HCT116 (cell line): ENCODE data around the gene CAV1. TPM values are rescaled to one million over a fixed set of nuclear protein-coding genes. Genes with fewer than 3 reads are reported as not detected.

ENCODE experiments used
- ATAC-seq: fragments of 200-7000 bp; cut with Tn5 transposase; 2 replicates; pipeline ENCODE4 v1.9.1; 2020; ENCODE audit warnings: mild to moderate bottlenecking, moderate library complexity
- BruUV-seq: library from RNA; stranded (reverse); fragments of 400-500 nt; replicated peaks from 2 replicates; lab custom pipeline; 2021; lab: Mats Ljungman, UMichigan
- CTCF ChIA-PET: fragments of 300-600 bp; sonication (Branson Sonifier 250); formaldehyde crosslinking; loops from one replicate; lab custom pipeline; 2021; ENCODE audit warnings: antibody characterized with exemption; lab: Charles Lee
- POLR2A ChIA-PET: fragments of 300-600, 350-600 bp; sonication (Branson Sonifier 250); formaldehyde crosslinking; loops from one replicate; lab custom pipeline; 2021; ENCODE audit warnings: antibody characterized with exemption; lab: Charles Lee
- RAD21 ChIA-PET, 2 experiments: fragments of 300-600 bp; sonication (Branson Sonifier 250); formaldehyde crosslinking; loops; one replicate each; lab custom pipeline; 2023; ENCODE audit warnings: low total read pairs in 2 of 2; ENCODE audit not compliant: uncharacterized antibody in 2 of 2, unreplicated experiment in 2 of 2, low non-redundant PET in 1 of 2; lab: Charles Lee
- DNase-seq: peaks from one replicate; pipeline ENCODE4 v3.0.0-alpha.2; 2010; ENCODE audit warnings: low read depth, low spot score
- H2AFZ ChIP-seq: fragments of 200-600 bp; shearing (Covaris generic), sonication (generic); 2 replicates; pipeline ENCODE4 v1.6.1; 2017; ENCODE audit warnings: low read depth, mixed run types, mixed read lengths, antibody characterized with exemption, low read length; ENCODE audit not compliant: poor library complexity, severe bottlenecking
- H3K27ac ChIP-seq: 2 replicates; pipeline ENCODE4 v1.5.1; 2012; ENCODE audit warnings: low read depth, low read length
- H3K27me3 ChIP-seq: fragments of 200-600 bp; sonication (generic); 2 replicates; pipeline ENCODE4 v1.6.1; 2016; ENCODE audit warnings: mixed run types, low read length, mixed read lengths; ENCODE audit not compliant: insufficient read depth
- H3K36me3 ChIP-seq, 2 experiments: fragments of 200-500 bp in 1 of 2; fragments of 200-600 bp in 1 of 2; sonication (Bioruptor generic) in 1 of 2; sonication (generic) in 1 of 2; 2 replicates each; pipeline versions ENCODE4 v1.5.1 to v1.6.1; 2014 to 2016; ENCODE audit warnings: low read length in 2 of 2, inconsistent platforms in 1 of 2, mixed read lengths in 1 of 2, mixed run types in 1 of 2; ENCODE audit not compliant: insufficient read depth in 2 of 2, control insufficient read depth in 1 of 2
- H3K4me1 ChIP-seq, 2 experiments: fragments of 200-600 bp in 1 of 2; sonication (generic) in 1 of 2; 2 replicates each; pipeline versions ENCODE4 v1.5.1 to v1.6.1; 2012 to 2017; ENCODE audit warnings: low read length in 2 of 2, inconsistent platforms in 1 of 2, mild to moderate bottlenecking in 1 of 2, mixed read lengths in 1 of 2, mixed run types in 1 of 2, moderate library complexity in 1 of 2; ENCODE audit not compliant: insufficient read depth in 2 of 2, control insufficient read depth in 1 of 2
- H3K4me2 ChIP-seq: fragments of 200-600 bp; sonication (generic); 2 replicates; pipeline ENCODE4 v1.6.1; 2017; ENCODE audit warnings: mixed run types, low read length, mixed read lengths
- H3K4me3 ChIP-seq, 2 experiments: fragments of 200-600 bp in 1 of 2; sonication (generic) in 1 of 2; replicated peaks in 1 of 2; 2 replicates each; pipeline ENCODE4 v1.5.1; 2011 to 2016; ENCODE audit warnings: low read length in 2 of 2, control low read depth in 1 of 2, low read depth in 1 of 2, mild to moderate bottlenecking in 1 of 2, mixed read lengths in 1 of 2, mixed run types in 1 of 2
- H3K79me2 ChIP-seq: fragments of 200-600 bp; sonication (generic); 2 replicates; pipeline ENCODE4 v1.6.1; 2017; ENCODE audit warnings: mild to moderate bottlenecking, mixed run types, low read length, moderate library complexity, mixed read lengths; ENCODE audit not compliant: insufficient read depth
- H3K9ac ChIP-seq: fragments of 200-600 bp; sonication (generic); 2 replicates; pipeline ENCODE4 v1.6.1; 2016; ENCODE audit warnings: low read length, mixed read lengths
- H3K9me2 ChIP-seq: fragments of 200-600 bp; sonication (generic), shearing (Covaris generic); 2 replicates; pipeline ENCODE4 v1.6.1; 2017; ENCODE audit warnings: mixed run types, mild to moderate bottlenecking, moderate library complexity; ENCODE audit not compliant: insufficient read depth
- H3K9me3 ChIP-seq, 2 experiments: fragments of 200-500 bp in 1 of 2; fragments of 200-600 bp in 1 of 2; sonication (Bioruptor generic) in 1 of 2; sonication (generic) in 1 of 2; 2 replicates each; pipeline ENCODE4 v1.6.1; 2014 to 2017; ENCODE audit warnings: low read length in 2 of 2, mixed read lengths in 2 of 2, inconsistent platforms in 1 of 2, low read depth in 1 of 2, mild to moderate bottlenecking in 1 of 2, mixed run types in 1 of 2, moderate library complexity in 1 of 2; ENCODE audit not compliant: control insufficient read depth in 1 of 2, insufficient read depth in 1 of 2
- H4K20me1 ChIP-seq: fragments of 200-600 bp; sonication (generic), shearing (Covaris generic); 2 replicates; pipeline ENCODE4 v1.6.1; 2017; ENCODE audit warnings: mixed run types, mild to moderate bottlenecking, moderate library complexity; ENCODE audit not compliant: insufficient read depth
- ELF1 ChIP-seq: IDR thresholded peaks from 2 replicates; pipeline ENCODE4 v1.6.1; 2012; ENCODE audit warnings: low read depth, borderline replicate concordance
- EZH2phosphoT487 ChIP-seq: fragments of 200-600 bp; IDR thresholded peaks from 2 replicates; pipeline ENCODE4 v1.6.1; 2018; ENCODE audit warnings: antibody characterized with exemption, borderline replicate concordance
- YY1 ChIP-seq: IDR thresholded peaks from 2 replicates; pipeline ENCODE4 v1.6.1; 2011; ENCODE audit warnings: low read length, low read depth, moderate library complexity, mild to moderate bottlenecking; ENCODE audit not compliant: insufficient replicate concordance; ENCODE audit errors: extremely low read depth
- ZNF274 ChIP-seq: fragments of 200-500 bp; sonication (Bioruptor generic); IDR thresholded peaks from 2 replicates; pipeline ENCODE4 v1.6.1; 2014; ENCODE audit warnings: mild to moderate bottlenecking, low read depth, low read length, inconsistent platforms
- intact Hi-C: fragments of 100-400 bp; cut with micrococcal nuclease; formaldehyde crosslinking; loops from 2 replicates; pipeline ENCODE4 v1.10.0; 2022
- total RNA-seq: library from RNA; stranded (reverse); gene quantifications from one replicate; pipeline ENCODE4 v1.2.1, GENCODE V29; 2021; ENCODE audit not compliant: unreplicated experiment
- TF ChIP-seq, protein P1 (sequence below), 3 experiments: fragments of 200-600 bp in 1 of 3; sonication (generic) in 1 of 3; IDR thresholded peaks in 2 of 3; conservative IDR thresholded peaks in 1 of 3; 2 replicates each; pipeline ENCODE4 v1.5.1; 2012 to 2017; ENCODE audit warnings: low read depth in 2 of 3, low read length in 2 of 3, antibody characterized with exemption in 1 of 3, borderline replicate concordance in 1 of 3, control low read depth in 1 of 3, mild to moderate bottlenecking in 1 of 3, mixed read lengths in 1 of 3, mixed run types in 1 of 3, moderate library complexity in 1 of 3; ENCODE audit not compliant: insufficient read depth in 1 of 3
- TF ChIP-seq, protein P2 (sequence below): IDR thresholded peaks from 2 replicates; pipeline ENCODE4 v1.6.1; 2011; ENCODE audit warnings: mild to moderate bottlenecking, low read length, moderate library complexity; ENCODE audit not compliant: insufficient replicate concordance; ENCODE audit errors: extremely low read depth

CAV1 gene
- total RNA-seq, 1 experiment from 2014 or later: 298 TPM

DNA sequence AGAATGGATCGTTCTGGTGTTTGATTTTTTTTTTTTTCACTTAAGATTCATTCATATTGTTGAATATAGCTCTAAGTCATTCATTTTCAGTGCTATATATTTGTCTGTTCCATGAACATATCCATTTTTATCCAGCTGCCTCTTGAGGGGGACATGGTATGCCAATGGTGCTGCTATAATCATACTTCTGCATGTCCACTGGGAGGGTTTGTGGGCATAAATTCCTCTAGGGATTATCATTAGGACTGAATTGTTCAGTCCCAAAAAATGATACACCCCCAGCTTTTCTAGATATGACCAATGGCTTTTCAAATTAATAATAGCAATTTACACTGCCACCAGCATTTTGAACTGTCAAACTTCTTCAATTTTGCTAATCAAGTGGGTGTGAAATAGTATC lies 41.1 kb downstream of the CAV1 start:
- BruUV-seq: no TSS peak
- RAD21 ChIA-PET: interaction anchor here in 1 of 2 experiments (0.6 kb wide), 1 partner anchor 39 kb away, joined by 5 read pairs; no protein-coding TSS in a partner anchor
- POLR2A ChIA-PET: no interaction called here
- no peak for TF ChIP-seq ZNF274
- no peak for TF ChIP-seq EZH2phosphoT487
- TF ChIP-seq ELF1: no peak
- TF ChIP-seq, protein P1, sequence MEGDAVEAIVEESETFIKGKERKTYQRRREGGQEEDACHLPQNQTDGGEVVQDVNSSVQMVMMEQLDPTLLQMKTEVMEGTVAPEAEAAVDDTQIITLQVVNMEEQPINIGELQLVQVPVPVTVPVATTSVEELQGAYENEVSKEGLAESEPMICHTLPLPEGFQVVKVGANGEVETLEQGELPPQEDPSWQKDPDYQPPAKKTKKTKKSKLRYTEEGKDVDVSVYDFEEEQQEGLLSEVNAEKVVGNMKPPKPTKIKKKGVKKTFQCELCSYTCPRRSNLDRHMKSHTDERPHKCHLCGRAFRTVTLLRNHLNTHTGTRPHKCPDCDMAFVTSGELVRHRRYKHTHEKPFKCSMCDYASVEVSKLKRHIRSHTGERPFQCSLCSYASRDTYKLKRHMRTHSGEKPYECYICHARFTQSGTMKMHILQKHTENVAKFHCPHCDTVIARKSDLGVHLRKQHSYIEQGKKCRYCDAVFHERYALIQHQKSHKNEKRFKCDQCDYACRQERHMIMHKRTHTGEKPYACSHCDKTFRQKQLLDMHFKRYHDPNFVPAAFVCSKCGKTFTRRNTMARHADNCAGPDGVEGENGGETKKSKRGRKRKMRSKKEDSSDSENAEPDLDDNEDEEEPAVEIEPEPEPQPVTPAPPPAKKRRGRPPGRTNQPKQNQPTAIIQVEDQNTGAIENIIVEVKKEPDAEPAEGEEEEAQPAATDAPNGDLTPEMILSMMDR (IDR thresholded peaks at IDR 0.05 in 2 of 3, conservative IDR thresholded peaks at IDR 0.05 in 1 of 3; ENCODE audit: borderline replicate concordance in 1 of 3, insufficient read depth in 1 of 3, low read depth in 2 of 3, low read length in 2 of 3): no peak
- TF ChIP-seq, protein P2, sequence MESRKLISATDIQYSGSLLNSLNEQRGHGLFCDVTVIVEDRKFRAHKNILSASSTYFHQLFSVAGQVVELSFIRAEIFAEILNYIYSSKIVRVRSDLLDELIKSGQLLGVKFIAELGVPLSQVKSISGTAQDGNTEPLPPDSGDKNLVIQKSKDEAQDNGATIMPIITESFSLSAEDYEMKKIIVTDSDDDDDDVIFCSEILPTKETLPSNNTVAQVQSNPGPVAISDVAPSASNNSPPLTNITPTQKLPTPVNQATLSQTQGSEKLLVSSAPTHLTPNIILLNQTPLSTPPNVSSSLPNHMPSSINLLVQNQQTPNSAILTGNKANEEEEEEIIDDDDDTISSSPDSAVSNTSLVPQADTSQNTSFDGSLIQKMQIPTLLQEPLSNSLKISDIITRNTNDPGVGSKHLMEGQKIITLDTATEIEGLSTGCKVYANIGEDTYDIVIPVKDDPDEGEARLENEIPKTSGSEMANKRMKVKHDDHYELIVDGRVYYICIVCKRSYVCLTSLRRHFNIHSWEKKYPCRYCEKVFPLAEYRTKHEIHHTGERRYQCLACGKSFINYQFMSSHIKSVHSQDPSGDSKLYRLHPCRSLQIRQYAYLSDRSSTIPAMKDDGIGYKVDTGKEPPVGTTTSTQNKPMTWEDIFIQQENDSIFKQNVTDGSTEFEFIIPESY: no peak
- TF ChIP-seq YY1: no peak
- peaks cover 0 to under 1% of the 10 kb centered on the region in 2 experiments; a peak in 1 of 4 replicates for H3K36me3 ChIP-seq
- H3K9me3 ChIP-seq: no peaks in the 10 kb centered on the region
- DNase-seq (no peak), ATAC-seq (no peak)
- H3K27me3 ChIP-seq: no peaks in the 10 kb centered on the region
- H3K4me1 ChIP-seq: peaks cover 3 to 12% of the 10 kb centered on the region in 2 experiments; a peak in 1 of 4 replicates
- H3K9ac ChIP-seq: no peak overlapping the region
- CTCF ChIA-PET: interaction anchor here (0.7 to 0.9 kb wide), 2 partner anchors 25 to 40 kb away, joined by 3 read pairs; no protein-coding TSS in a partner anchor
- no peak overlapping the region for H3K4me2 ChIP-seq
- no peak overlapping the region for H3K27ac ChIP-seq
- intact Hi-C loops: no loop called here
- H2AFZ ChIP-seq: no peak overlapping the region
- H4K20me1 ChIP-seq: no peaks in the 10 kb centered on the region
- H3K9me2 ChIP-seq: no peaks in the 10 kb centered on the region
- H3K79me2 ChIP-seq: no peaks in the 10 kb centered on the region
- no peak overlapping the region for H3K4me3 ChIP-seq
